Measurements from ENCODE around the gene TRIM14.

Gene TRIM14

DNA sequence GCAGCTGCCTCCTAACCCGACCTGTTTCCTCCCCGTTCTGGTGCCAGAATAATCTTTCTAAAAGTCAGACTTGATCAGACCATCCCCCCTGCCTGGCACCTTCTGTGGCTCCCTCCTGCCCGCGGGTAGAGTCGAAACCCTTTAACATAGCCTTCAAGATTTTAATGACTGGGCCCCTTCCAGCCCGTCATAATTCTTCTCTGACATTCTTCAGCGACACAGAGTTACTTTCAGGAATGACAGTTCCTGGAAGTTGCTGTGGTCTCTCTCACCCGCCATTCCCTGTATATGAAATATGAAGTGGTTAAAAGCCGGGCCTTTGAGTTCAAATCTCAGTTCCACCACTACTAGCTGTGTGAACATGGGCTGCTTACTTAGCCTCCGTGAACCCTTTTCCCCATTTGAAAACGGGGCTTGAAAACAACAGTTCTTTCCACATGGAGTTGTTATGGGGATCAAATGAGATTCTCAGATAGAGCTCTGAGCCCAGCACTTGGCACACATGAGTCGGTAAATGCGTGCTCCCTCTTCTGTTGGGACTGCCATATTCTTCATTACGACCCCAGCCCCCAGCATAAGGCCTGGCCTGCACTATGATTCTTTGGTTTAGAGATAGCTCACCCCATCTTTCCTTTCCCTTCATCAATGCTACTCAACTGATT, 61.8 kb downstream of the TRIM14 start:
- no peak for DNase-seq
- Histone ChIP-seq H3K27me3 (no peaks in the 10 kb centered on the region), H3K4me3 (peak overlapping the region; percentile 87 to 96)

DNA sequence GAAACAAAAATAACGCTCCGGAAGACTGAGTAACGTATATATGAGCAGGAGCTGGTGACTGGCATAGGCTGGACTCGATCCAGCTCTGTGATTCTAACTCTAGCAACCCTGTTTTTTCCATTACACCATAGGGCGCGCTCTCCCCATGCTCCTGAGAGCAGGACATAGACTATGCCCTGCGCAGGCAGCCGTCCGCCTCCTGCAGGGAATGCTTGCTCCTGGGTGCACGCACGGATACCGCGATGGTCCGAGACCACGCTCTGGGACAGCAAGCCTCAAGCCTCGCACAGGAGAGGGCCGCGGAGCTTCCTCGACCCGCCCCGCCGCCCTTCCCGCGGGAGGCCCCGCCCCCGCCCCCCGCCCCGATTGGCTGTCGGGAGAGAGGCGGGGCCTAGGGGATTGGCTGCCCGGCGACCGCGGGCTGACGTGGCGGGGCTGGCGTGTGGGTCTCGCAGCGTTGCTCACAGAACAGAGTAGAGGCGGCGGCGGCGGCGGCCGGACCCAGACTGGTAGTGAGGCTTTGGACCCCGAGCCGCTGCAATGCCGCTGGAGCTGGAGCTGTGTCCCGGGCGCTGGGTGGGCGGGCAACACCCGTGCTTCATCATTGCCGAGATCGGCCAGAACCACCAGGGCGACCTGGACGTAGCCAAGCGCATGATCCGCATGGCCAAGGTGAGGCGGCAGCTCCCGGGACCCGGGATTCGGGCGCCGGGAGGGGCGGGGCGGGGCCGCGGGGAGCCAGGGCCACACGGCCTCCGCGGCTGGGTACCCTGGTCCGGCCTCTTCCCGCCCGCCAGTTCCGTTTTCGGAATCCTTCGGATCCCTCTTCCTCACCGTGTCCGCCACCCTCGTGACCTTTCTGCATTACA, 62.5 kb downstream of the TRIM14 start, which contains the start of gene NANS:
NANS (plus strand) TSS at position 464 of the 869 bp plus-strand sequence; CDS start at position 541, 77 bp downstream.
- no peaks in the 10 kb centered on the region for H3K9me3 ChIP-seq
- H3K27me3 ChIP-seq: no peaks in the 10 kb centered on the region
- peak within 1 kb of the TSS; percentile 87 to 96 for H3K4me3 ChIP-seq
- peak within 1 kb of the TSS; percentile 95 to 97 for H3K27ac ChIP-seq
- TF ChIP-seq, protein P1, sequence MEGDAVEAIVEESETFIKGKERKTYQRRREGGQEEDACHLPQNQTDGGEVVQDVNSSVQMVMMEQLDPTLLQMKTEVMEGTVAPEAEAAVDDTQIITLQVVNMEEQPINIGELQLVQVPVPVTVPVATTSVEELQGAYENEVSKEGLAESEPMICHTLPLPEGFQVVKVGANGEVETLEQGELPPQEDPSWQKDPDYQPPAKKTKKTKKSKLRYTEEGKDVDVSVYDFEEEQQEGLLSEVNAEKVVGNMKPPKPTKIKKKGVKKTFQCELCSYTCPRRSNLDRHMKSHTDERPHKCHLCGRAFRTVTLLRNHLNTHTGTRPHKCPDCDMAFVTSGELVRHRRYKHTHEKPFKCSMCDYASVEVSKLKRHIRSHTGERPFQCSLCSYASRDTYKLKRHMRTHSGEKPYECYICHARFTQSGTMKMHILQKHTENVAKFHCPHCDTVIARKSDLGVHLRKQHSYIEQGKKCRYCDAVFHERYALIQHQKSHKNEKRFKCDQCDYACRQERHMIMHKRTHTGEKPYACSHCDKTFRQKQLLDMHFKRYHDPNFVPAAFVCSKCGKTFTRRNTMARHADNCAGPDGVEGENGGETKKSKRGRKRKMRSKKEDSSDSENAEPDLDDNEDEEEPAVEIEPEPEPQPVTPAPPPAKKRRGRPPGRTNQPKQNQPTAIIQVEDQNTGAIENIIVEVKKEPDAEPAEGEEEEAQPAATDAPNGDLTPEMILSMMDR (IDR thresholded peaks at IDR 0.05): no peak
- H3K36me3 ChIP-seq: peaks cover 0 to 12% (median 8%) of the 10 kb centered on the region in 3 donors
- H3K4me1 ChIP-seq: peaks cover 0 to 20% (median 13%) of the 10 kb centered on the region in 4 donors
- peak; percentile 89 to 96 for DNase-seq
- intact Hi-C loops (cut with DNase I; ENCODE audit: low total_unique reads): loop anchor here (1.0 to 10.0 kb wide), 2 partner anchors 72 to 198 kb away; partner anchors contain the start of gene TBC1D2

More for the DNA sequence above, 61.8 kb downstream of the TRIM14 start:
- peaks cover 0 to 20% (median 15%) of the 10 kb centered on the region in 3 donors for H3K36me3 ChIP-seq
- peak overlapping the region; percentile 95 to 97 for H3K27ac ChIP-seq
- TF ChIP-seq, protein P1 (IDR thresholded peaks at IDR 0.05): no peak
- H3K9me3 ChIP-seq: no peaks in the 10 kb centered on the region
- intact Hi-C loops (cut with DNase I; ENCODE audit: low total_unique reads): loop anchor here (1.0 to 10.0 kb wide), 2 partner anchors 73 to 198 kb away; partner anchors contain the start of gene TBC1D2
- H3K4me1 ChIP-seq: peaks cover 0 to 20% (median 13%) of the 10 kb centered on the region in 4 donors

DNA sequence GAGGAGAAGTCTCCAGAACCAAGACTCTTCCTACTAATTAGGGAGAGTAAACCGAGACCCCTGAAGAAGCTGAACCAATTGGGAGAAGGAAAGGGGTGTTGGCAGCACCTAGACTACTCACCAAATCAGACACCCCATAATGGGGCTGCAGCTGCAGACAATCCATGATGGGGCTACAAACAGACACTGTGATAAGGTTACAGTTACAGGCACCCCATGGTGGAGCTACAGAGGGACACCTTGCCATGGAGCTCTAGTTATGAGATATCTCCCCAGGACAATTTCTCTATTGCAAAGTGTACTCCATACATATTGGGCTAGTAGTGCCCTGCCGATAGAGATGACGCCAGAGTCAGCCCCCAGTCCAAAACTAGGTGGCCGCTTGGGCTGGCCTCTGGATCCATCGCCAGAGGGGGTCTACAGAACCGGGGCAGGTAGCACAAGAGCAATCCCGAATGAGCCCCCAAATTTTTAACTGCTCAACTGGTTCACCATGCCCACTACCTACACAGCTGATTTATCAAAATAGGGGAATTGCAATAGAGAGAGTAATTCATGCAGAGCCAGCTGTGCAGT, 64.6 kb downstream of the TRIM14 start:
- TF ChIP-seq, protein P1 (IDR thresholded peaks at IDR 0.05): no peak
- no peak overlapping the region for H3K27ac ChIP-seq
- DNase-seq: no peak
- H3K9me3 ChIP-seq: no peaks in the 10 kb centered on the region
- intact Hi-C loops (cut with DNase I; ENCODE audit: low total_unique reads): loop anchor here (10.0 kb wide), 1 partner anchor 200 kb away; the partner anchor contains the start of gene TBC1D2
- no peaks in the 10 kb centered on the region for H3K27me3 ChIP-seq
- peaks cover 0 to 20% (median 11%) of the 10 kb centered on the region in 4 donors for H3K4me1 ChIP-seq
- no peak overlapping the region for H3K4me3 ChIP-seq
- H3K36me3 ChIP-seq: no peaks in the 10 kb centered on the region

DNA sequence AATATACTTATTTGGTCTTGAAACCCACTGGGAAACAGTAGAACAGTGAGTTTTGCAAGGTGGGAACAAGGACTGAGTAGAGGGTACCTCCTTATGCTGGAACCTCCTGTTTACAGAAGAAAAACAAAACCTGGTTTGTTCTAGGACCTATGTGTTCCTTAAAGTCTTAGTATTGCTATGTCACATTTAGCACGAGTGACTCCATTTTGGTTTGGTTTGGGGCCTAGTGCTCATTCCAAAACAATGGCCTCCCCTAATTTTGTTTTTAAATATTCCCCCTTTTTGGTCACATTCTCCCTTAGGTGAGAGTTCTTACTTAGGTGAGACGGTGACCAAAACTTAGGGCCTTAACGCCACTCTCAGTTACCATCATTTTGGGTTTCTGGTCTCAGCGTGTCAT, 68.7 kb downstream of the TRIM14 start:
- Histone ChIP-seq H3K4me1 (no peaks in the 10 kb centered on the region), H3K27me3 (no peaks in the 10 kb centered on the region), H3K27ac (no peak overlapping the region), H3K36me3 (no peaks in the 10 kb centered on the region), H3K9me3 (no peaks in the 10 kb centered on the region), H3K4me3 (no peak overlapping the region)
- DNase-seq: no peak
- TF ChIP-seq, protein P1 (IDR thresholded peaks at IDR 0.05): no peak
- intact Hi-C loops (cut with DNase I; ENCODE audit: low total_unique reads): loop anchor here (10.0 kb wide), 1 partner anchor 204 kb away; the partner anchor contains the start of gene TBC1D2

All from tibial artery (tissue), 4 donors.